Thyroid gland (tissue), 4 donors: ENCODE measurements around the gene TPCN1. TPM values are rescaled to one million over a fixed set of nuclear protein-coding genes. Genes with fewer than 3 reads are reported as not detected.

ENCODE experiments used
- DNase-seq, 2 donors: peaks; one replicate each; pipeline ENCODE4 v3.0.0-alpha.2; 2019
- H3K27ac ChIP-seq, 3 donors: fragments of 200-600 bp; sonication (generic); 1 replicate in 2 of 3; 2 replicates in 1 of 3; pipeline ENCODE4 v1.5.1; 2016 to 2019; ENCODE audit warnings: mild to moderate bottlenecking in 1 of 3, moderate library complexity in 1 of 3
- H3K27me3 ChIP-seq: fragments of 200-600 bp; sonication (generic); one replicate; pipeline ENCODE4 v1.5.1; 2019
- H3K36me3 ChIP-seq, 2 donors: fragments of 200-600 bp; sonication (generic); one replicate each; pipeline ENCODE4 v1.5.1; 2016 to 2019
- H3K4me1 ChIP-seq, 2 donors: fragments of 200-600 bp; sonication (generic); one replicate each; pipeline ENCODE4 v1.5.1; 2017 to 2019
- H3K4me3 ChIP-seq, 3 donors: fragments of 200-600 bp; sonication (generic); replicated peaks in 1 of 3; 1 replicate in 2 of 3; 2 replicates in 1 of 3; pipeline ENCODE4 v1.5.1; 2016; ENCODE audit warnings: mild to moderate bottlenecking in 1 of 3
- H3K9me3 ChIP-seq: fragments of 200-600 bp; sonication (generic); one replicate; pipeline ENCODE4 v1.5.1; 2017
- POLR2A ChIP-seq, 2 donors: fragments of 450-650 bp; IDR thresholded peaks; one replicate each; pipeline ENCODE4 v1.6.1; 2017; ENCODE audit warnings: antibody characterized with exemption in 2 of 2, mild to moderate bottlenecking in 2 of 2, moderate library complexity in 1 of 2
- WGBS, 2 donors: methylation state at CpG; one replicate each; pipeline ENCODE4 v1.1.5; 2017; 5-methylcytosine and 5-hydroxymethylcytosine counted together
- intact Hi-C: fragments of 100-400 bp; cut with DNase I; formaldehyde crosslinking; loops from one replicate; pipeline ENCODE4 v1.15.1; 2023
- total RNA-seq, 4 donors: library from RNA; depleted of rRNA; stranded (reverse); fragments of >200 nt; gene quantifications; one replicate each; pipeline ENCODE4 v1.2.3, GENCODE V29; 2016
- TF ChIP-seq, protein P1 (sequence below), 6 experiments: fragments of 200-600 bp in 3 of 6; fragments of 450-650 bp in 3 of 6; sonication (generic) in 3 of 6; IDR thresholded peaks; one replicate each; pipeline ENCODE4 v1.5.1; 2016 to 2019; ENCODE audit warnings: antibody characterized with exemption in 6 of 6, mild to moderate bottlenecking in 2 of 6, inconsistent platforms in 1 of 6, moderate library complexity in 1 of 6

The TPCN1 gene
- total RNA-seq, 4 donors from 2014 or later: 58.3 to 135 (median 109) TPM

DNA sequence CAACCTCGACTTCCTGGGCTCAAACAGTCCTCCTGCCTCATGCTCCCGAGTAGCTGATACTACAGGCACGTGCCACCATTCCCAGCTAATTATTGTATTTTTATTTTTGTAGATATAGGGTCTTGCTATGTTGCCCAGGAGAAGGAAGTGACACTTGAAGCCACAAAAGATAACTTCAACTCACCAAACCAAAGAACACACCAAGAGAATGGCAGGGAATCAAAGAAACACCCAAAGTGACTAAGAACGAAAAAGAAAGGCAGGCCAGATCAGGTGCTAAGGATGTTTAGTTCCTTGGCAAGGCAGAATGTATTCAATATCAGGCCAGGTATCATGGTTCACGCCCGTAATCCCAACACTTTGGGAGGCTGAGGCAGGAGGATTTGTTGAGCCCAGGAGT, 10.1 kb upstream of the TPCN1 start:
- no peaks in the 10 kb centered on the region for H3K36me3 ChIP-seq
- intact Hi-C loops: no loop called here
- TF ChIP-seq POLR2A (IDR thresholded peaks at IDR 0.05): no peak
- TF ChIP-seq, protein P1, sequence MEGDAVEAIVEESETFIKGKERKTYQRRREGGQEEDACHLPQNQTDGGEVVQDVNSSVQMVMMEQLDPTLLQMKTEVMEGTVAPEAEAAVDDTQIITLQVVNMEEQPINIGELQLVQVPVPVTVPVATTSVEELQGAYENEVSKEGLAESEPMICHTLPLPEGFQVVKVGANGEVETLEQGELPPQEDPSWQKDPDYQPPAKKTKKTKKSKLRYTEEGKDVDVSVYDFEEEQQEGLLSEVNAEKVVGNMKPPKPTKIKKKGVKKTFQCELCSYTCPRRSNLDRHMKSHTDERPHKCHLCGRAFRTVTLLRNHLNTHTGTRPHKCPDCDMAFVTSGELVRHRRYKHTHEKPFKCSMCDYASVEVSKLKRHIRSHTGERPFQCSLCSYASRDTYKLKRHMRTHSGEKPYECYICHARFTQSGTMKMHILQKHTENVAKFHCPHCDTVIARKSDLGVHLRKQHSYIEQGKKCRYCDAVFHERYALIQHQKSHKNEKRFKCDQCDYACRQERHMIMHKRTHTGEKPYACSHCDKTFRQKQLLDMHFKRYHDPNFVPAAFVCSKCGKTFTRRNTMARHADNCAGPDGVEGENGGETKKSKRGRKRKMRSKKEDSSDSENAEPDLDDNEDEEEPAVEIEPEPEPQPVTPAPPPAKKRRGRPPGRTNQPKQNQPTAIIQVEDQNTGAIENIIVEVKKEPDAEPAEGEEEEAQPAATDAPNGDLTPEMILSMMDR (IDR thresholded peaks at IDR 0.05): no peak
- 94 to 95% methylated on average over 6 of the region's 6 CpGs for WGBS, 2 donors
- H3K4me3 ChIP-seq: no peak overlapping the region
- H3K9me3 ChIP-seq: no peaks in the 10 kb centered on the region
- no peaks in the 10 kb centered on the region for H3K27me3 ChIP-seq
- DNase-seq: no peak
- H3K4me1 ChIP-seq: peaks cover 10 to 21% of the 10 kb centered on the region in 2 donors
- no peak overlapping the region for H3K27ac ChIP-seq

DNA sequence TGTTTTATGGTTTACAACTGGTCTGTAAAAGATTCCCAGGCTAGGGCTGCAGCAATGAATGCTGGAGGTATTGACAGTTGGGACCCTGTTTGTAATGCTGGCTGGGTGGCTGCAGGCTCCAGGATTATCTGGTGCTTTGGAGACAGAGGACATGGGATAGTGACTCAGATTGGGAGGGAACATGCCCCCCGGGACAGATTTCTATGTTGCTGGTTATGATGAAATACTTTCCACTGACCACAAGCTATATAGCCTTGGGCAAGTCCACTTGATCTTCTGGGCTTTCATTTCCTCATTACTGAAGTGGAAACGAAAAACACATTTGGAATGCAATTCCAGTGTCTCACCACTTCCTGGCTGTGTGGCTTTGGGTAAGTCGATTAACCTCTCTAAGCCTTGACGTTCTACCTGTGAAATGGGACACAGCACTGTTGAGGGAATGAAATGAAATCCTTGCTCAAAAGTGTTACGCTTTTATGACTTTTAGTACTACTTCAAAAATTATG, 6.3 kb upstream of the TPCN1 start:
- TF ChIP-seq, protein P1 (IDR thresholded peaks at IDR 0.05): peak in 1 of 6 experiments; percentile 6
- no peak for TF ChIP-seq POLR2A (IDR thresholded peaks at IDR 0.05)
- peak in 1 of 2 donors; percentile 45 for DNase-seq
- WGBS, 2 donors: 57 to 64% methylated on average over 5 of the region's 5 CpGs
- intact Hi-C loops: no loop called here
- Histone ChIP-seq H3K27me3 (no peaks in the 10 kb centered on the region), H3K4me1 (peaks cover 14 to 27% of the 10 kb centered on the region in 2 donors), H3K27ac (peak overlapping the region; percentile 13 to 57 (median 41)), H3K36me3 (no peaks in the 10 kb centered on the region), H3K9me3 (no peaks in the 10 kb centered on the region), H3K4me3 (no peak overlapping the region)

DNA sequence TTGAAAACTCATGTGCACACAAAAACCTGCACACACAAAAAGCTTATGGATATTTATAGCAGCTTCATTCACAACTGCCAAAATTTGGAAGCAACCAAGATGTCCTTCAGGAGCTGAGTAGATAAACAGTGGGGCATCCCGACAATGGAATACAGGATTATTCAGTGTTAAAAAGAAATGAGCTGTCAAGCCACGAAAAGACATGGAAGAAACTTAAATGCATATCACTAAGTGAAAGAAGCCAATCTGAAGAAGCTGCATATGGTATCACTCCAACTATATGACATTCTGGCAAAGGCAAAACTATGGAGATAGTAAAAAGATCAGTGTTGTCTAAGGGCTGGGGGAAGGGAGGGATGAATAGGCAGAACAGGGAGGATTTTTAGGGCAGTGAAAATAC, 5.2 kb upstream of the TPCN1 start:
- Histone ChIP-seq H3K9me3 (no peaks in the 10 kb centered on the region), H3K36me3 (no peaks in the 10 kb centered on the region), H3K27me3 (no peaks in the 10 kb centered on the region), H3K27ac (no peak overlapping the region), H3K4me3 (no peak overlapping the region), H3K4me1 (peaks cover 20 to 34% of the 10 kb centered on the region in 2 donors)
- intact Hi-C loops: no loop called here
- WGBS, 2 donors: 82 to 90% methylated on average over 2 of the region's 2 CpGs
- TF ChIP-seq, protein P1 (IDR thresholded peaks at IDR 0.05): no peak
- no peak for TF ChIP-seq POLR2A (IDR thresholded peaks at IDR 0.05)
- no peak for DNase-seq

DNA sequence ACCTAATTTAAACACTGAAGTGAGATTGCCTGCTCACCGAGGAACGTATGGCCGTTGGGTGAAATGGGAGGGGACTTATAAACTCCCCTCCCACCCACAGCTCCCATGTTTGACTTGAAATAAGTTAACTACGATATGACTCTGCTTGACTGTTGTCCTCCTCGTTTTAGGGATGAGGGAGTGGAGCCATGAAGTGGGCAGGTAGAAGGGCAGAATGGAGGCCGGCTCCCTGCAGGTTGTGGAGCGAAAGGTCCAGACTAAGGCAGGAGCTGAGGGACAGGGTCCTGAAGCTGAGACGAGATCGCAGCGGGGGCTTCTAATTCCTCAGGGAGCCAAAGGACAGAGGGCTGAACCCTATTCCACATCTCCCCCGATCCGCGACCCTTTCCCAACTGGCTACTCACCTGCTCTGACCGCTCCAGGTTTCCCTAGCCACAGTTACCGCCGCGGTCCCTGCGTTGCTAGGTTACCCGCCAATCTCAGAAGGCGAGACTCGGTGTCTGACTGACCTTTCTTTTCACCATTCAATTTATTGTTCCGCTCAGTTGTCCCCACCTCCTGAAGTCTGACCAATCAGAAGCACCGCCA, 577 bp upstream of the TPCN1 start:
- no peak for DNase-seq
- Histone ChIP-seq H3K9me3 (no peaks in the 10 kb centered on the region), H3K36me3 (no peaks in the 10 kb centered on the region), H3K4me3 (peak overlapping the region in 2 of 3 donors; percentile 48 to 51), H3K4me1 (peaks cover 25 to 35% of the 10 kb centered on the region in 2 donors), H3K27me3 (no peaks in the 10 kb centered on the region), H3K27ac (peak overlapping the region in 2 of 3 donors; percentile 15 to 55)
- intact Hi-C loops: no loop called here
- WGBS, 2 donors: 1 to 2% methylated on average over 19 to 23 of the region's 23 CpGs
- TF ChIP-seq, protein P1 (IDR thresholded peaks at IDR 0.05): no peak
- no peak for TF ChIP-seq POLR2A (IDR thresholded peaks at IDR 0.05)

DNA sequence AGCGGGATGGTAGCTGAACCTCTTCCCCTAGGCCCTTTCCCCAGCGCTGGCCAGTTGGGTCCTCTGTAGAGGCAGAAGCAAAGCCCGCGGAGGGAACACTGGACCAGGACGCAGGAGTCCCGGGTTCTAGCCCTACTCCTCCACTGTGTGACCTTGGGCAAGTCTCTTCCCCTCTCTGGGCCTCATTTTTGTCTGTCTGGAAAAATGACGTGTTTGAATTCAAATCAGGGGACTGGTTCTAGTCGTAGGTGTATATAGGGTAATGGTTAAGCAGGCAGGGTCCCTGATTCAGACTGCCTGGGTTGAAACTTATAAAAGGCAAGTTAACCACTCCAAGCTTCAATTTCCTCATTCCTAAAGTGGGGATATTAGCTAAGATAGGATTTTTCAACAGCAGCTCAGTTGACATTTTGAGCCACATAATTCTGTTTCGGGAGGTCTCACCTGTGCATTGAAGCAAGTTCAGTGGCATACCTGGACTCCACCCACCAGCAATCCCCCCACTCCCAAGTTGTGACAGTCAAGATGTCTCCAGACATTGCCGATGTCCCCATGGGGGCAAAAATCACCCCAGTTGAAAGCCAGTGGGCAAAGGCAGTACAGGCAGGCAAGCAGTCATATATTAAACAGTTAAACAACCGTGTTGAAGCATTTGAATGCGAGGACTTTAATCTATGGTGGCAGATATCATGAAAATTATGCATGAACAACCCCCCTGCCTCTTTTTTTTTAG, 899 bp downstream of the TPCN1 start:
- H3K9me3 ChIP-seq: no peaks in the 10 kb centered on the region
- DNase-seq: no peak
- peaks cover 33 to 35% of the 10 kb centered on the region in 2 donors for H3K4me1 ChIP-seq
- H3K27me3 ChIP-seq: no peaks in the 10 kb centered on the region
- intact Hi-C loops: no loop called here
- WGBS, 2 donors: 7% methylated on average over 11 to 12 of the region's 12 CpGs
- H3K4me3 ChIP-seq: peak overlapping the region; percentile 24 to 93 (median 38)
- TF ChIP-seq, protein P1 (IDR thresholded peaks at IDR 0.05): no peak
- no peak for TF ChIP-seq POLR2A (IDR thresholded peaks at IDR 0.05)
- H3K27ac ChIP-seq: peak overlapping the region; percentile 89 to 98 (median 97)
- no peaks in the 10 kb centered on the region for H3K36me3 ChIP-seq
